Adrenal gland (tissue), 12 donors: Measurements from ENCODE around the gene SLC39A2. TPM values are rescaled to one million over a fixed set of nuclear protein-coding genes. Genes with fewer than 3 reads are reported as not detected.

Experiments
- DNase-seq, 7 donors: peaks; one replicate each; pipeline ENCODE4 v3.0.0-alpha.2; 2019 to 2020
- H3K27ac ChIP-seq, 5 donors: fragments of 200-600 bp; sonication (generic) in 4 of 5; 1 replicate in 3 of 5; 2 replicates in 2 of 5; pipeline versions ENCODE4 v1.5.1 to v1.8.0; 2016 to 2020; ENCODE audit warnings: mild to moderate bottlenecking in 1 of 5
- H3K27me3 ChIP-seq: fragments of 200-600 bp; 2 replicates; pipeline ENCODE4 v1.8.0; 2021
- H3K36me3 ChIP-seq, 2 donors: fragments of 200-600 bp; replicated peaks in 1 of 2; 1 replicate in 1 of 2; 2 replicates in 1 of 2; pipeline versions ENCODE4 v1.5.1 to v1.8.0; 2018 to 2022
- H3K4me1 ChIP-seq, 2 donors: fragments of 200-600 bp; replicated peaks in 1 of 2; 1 replicate in 1 of 2; 2 replicates in 1 of 2; pipeline versions ENCODE4 v1.5.1 to v1.8.0; 2018 to 2021
- H3K4me3 ChIP-seq, 4 donors: fragments of 200-600 bp; sonication (generic) in 3 of 4; one replicate each; pipeline ENCODE4 v1.5.1; 2016 to 2018
- H3K9me3 ChIP-seq, 3 donors: fragments of 200-600 bp; sonication (generic) in 1 of 3; replicated peaks in 1 of 3; 1 replicate in 2 of 3; 2 replicates in 1 of 3; pipeline versions ENCODE4 v1.5.1 to v1.8.0; 2016 to 2021
- CTCF ChIP-seq, 6 experiments: fragments of 450-650 bp in 4 of 6; fragments of 200-600 bp in 2 of 6; sonication (generic) in 1 of 6; IDR thresholded peaks; 1 replicate in 5 of 6; 2 replicates in 1 of 6; pipeline versions ENCODE4 v1.5.1 to v1.8.0; 2016 to 2021; ENCODE audit warnings: antibody characterized with exemption in 6 of 6, mild to moderate bottlenecking in 2 of 6, moderate library complexity in 1 of 6
- POLR2A ChIP-seq, 2 donors: fragments of 450-650 bp; IDR thresholded peaks; one replicate each; pipeline ENCODE4 v1.6.1; 2017; ENCODE audit warnings: antibody characterized with exemption in 2 of 2, mild to moderate bottlenecking in 2 of 2, moderate library complexity in 1 of 2
- WGBS, 4 donors: extraction: QIAGEN DNeasy Blood & Tissue Kit in 2 of 4; methylation state at CpG; one replicate each; pipeline versions ENCODE4 v1.1.5 to v1.1.7; 2013 to 2017; 5-methylcytosine and 5-hydroxymethylcytosine counted together
- intact Hi-C, 2 donors: fragments of 100-400 bp; cut with DNase I; formaldehyde crosslinking; loops; one replicate each; pipeline versions ENCODE4 v1.14.1 to v1.15.0; 2022 to 2023
- polyA plus RNA-seq, 3 donors: library from polyadenylated mRNA; stranded (reverse); fragments of 200-250 nt in 2 of 3; fragments of 350-450 nt in 1 of 3; fragmentation: Illumina TruSeq in 1 of 3; extraction: RNeasy Lipid Tissue Mini Kit (QIAGEN cat#74804) in 1 of 3; gene quantifications; one replicate each; pipeline ENCODE4 v1.2.3, GENCODE V29; 2013 to 2014
- total RNA-seq, 9 donors: library from RNA; depleted of rRNA in 4 of 9; stranded (reverse); fragments of >200 nt in 4 of 9; fragments of 120-200 nt in 1 of 9; fragmentation: NEBNext Ultra II Directional in 1 of 9; extraction: Animal tissue kit (Norgen Biotek cat#: 25700) in 1 of 9; gene quantifications; one replicate each; pipeline versions ENCODE4 v1.1.0 to v1.2.4, GENCODE V29; 2013 to 2023
- donor health status: healthy with polysubstance abuse.
- donor health status: Bipolar disorder and iron deficiency.
- donor health status: DM: yes; HTN: yes; CAD: no.
- donor health status: DM: no; HTN: no; CAD: no.
- donor health status: DM: no; HTN: no; CAD: no.
- donor health status: DM: yes; HTN: yes; CAD: no.

Gene SLC39A2
- total and polyA plus RNA-seq, 12 donors: 0.24 to 0.29 TPM; not detected in 10

GRCh38 chr14:21043387-21043973, 44.4 kb downstream of the SLC39A2 start:
- Histone ChIP-seq H3K27me3 (no peaks in the 10 kb centered on the region), H3K4me1 (peaks cover 42 to 67% of the 10 kb centered on the region in 2 donors), H3K4me3 (no peak overlapping the region), H3K9me3 (no peaks in the 10 kb centered on the region), H3K36me3 (no peaks in the 10 kb centered on the region), H3K27ac (peak overlapping the region in 4 of 5 donors; percentile 31 to 76 (median 70))
- intact Hi-C loops: no loop called here
- no peak for DNase-seq
- TF ChIP-seq POLR2A (IDR thresholded peaks at IDR 0.05) (no peak), CTCF (IDR thresholded peaks at IDR 0.05) (no peak)
- WGBS, 4 donors: 23 to 46% (median 41%) methylated on average over 2 of the region's 2 CpGs

GRCh38 chr14:21043974-21044618, 45.0 kb downstream of the SLC39A2 start:
- peaks cover 43 to 67% of the 10 kb centered on the region in 2 donors for H3K4me1 ChIP-seq
- peak; percentile 34 to 73 (median 59) for DNase-seq
- peak overlapping the region in 4 of 5 donors; percentile 24 to 76 (median 48) for H3K27ac ChIP-seq
- WGBS, 4 donors: 23 to 30% (median 26%) methylated on average over 6 of the region's 6 CpGs
- H3K36me3 ChIP-seq: no peaks in the 10 kb centered on the region
- TF ChIP-seq CTCF (IDR thresholded peaks at IDR 0.05) (no peak), POLR2A (IDR thresholded peaks at IDR 0.05) (no peak)
- H3K27me3 ChIP-seq: no peaks in the 10 kb centered on the region
- no peaks in the 10 kb centered on the region for H3K9me3 ChIP-seq
- no peak overlapping the region for H3K4me3 ChIP-seq
- intact Hi-C loops: no loop called here

- TF ChIP-seq POLR2A (IDR thresholded peaks at IDR 0.05) (no peak), CTCF (IDR thresholded peaks at IDR 0.05) (no peak)
- no peaks in the 10 kb centered on the region for H3K27me3 ChIP-seq
- peak in 2 of 7 donors; percentile 48 to 49 for DNase-seq
- intact Hi-C loops: loop anchor here in 1 of 2 donors (2.0 kb wide), 1 partner anchor 21 kb away; no protein-coding TSS in a partner anchor
- no peaks in the 10 kb centered on the region for H3K9me3 ChIP-seq
- H3K36me3 ChIP-seq: no peaks in the 10 kb centered on the region
- no peak overlapping the region for H3K4me3 ChIP-seq
- H3K27ac ChIP-seq: peak overlapping the region; percentile 13 to 81 (median 53)
- WGBS, 4 donors: 47 to 61% (median 57%) methylated on average over 2 of the region's 2 CpGs
- H3K4me1 ChIP-seq: peaks cover 38 to 51% of the 10 kb centered on the region in 2 donors
Observed at GRCh38 chr14:21047378-21047781, 48.3 kb downstream of the SLC39A2 start.

GRCh38 chr14:21048638-21049037, 49.5 kb downstream of the SLC39A2 start:
- peak overlapping the region in 4 of 5 donors; percentile 1 to 81 (median 64) for H3K27ac ChIP-seq
- intact Hi-C loops: no loop called here
- 22 to 43% (median 27%) methylated on average over 2 of the region's 2 CpGs for WGBS, 4 donors
- DNase-seq: peak in 5 of 7 donors; percentile 47 to 81 (median 71)
- no peak overlapping the region for H3K4me3 ChIP-seq
- TF ChIP-seq POLR2A (IDR thresholded peaks at IDR 0.05) (no peak), CTCF (IDR thresholded peaks at IDR 0.05) (no peak)
- no peaks in the 10 kb centered on the region for H3K36me3 ChIP-seq
- H3K4me1 ChIP-seq: peaks cover 28 to 41% of the 10 kb centered on the region in 2 donors
- no peaks in the 10 kb centered on the region for H3K27me3 ChIP-seq
- no peaks in the 10 kb centered on the region for H3K9me3 ChIP-seq
